LoVo (cell line): ENCODE data around the gene MARCHF4.
A peak's percentile ranks its signal among the peaks of the same experiment; 100 is the strongest.

Experiments
- DNase-seq: peaks from one replicate; pipeline ENCODE4 v3.0.0-alpha.2; 2016; ENCODE audit warnings: low spot score

Gene MARCHF4

GRCh38 chr2:216371721-216372702 lies at the start of gene MARCHF4:
Gene MARCHF4, minus strand, starts transcription at chr2:216372483. Its CDS starts 2,223 bp downstream, at chr2:216370260.
- peak; percentile 24 for DNase-seq

DNA sequence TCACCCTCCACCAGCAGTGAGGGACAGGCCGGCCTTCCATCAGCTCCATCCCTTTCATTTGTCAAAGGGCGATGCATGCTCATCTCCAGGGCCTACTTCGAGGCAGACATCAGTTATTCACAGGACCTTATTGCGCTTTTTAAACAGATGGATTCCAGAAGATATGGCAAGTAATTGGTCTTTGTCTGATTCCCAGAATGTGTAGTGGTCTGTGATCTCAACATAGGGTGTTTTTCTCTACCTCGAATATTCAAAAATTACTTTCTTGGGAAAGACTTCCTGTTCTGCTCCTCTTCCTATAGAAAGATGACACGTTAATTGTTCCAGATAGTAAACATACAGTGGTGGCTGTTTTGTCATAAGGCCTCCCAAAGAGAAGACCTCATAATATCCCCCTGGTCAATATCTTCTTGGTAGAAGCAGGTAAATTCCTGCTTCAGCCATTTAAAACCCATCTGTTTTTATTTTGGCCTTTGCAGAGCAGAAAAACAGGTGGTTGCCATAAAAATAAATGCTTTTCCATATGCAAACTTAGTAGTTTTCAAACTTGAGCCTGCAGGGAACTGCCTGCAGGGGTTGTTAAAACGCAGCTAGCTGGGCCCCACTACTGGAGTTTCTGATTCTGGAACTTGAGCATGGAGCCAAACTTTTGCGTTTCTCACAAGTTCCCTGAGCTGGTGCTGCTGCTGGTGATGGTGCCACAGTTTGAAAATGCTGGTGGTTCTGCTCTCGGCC lies 48.3 kb upstream of the MARCHF4 start:
- DNase-seq: no peak

DNA sequence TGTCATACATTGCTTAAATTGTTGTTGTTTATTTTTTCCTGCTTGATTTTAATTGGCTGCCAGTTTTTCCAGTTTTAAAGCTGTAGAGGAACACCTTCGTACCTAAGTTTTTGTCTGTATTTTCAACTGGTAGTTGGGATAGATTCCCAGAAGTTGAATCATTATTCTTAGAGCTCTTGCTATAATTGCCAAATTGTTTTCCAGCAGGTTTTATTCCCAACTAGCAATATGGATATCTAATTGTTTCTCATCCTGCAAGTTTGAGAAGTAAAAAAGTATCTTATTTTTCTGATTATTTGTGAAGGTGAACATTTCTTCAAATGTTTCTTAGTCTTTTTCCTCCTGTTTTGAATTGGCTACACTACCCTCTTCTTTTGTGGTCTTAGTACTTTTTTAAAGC lies 46.7 kb upstream of the MARCHF4 start:
- DNase-seq: no peak

GRCh38 chr2:216416571-216417307 lies 44.5 kb upstream of the MARCHF4 start:
- no peak for DNase-seq

DNA sequence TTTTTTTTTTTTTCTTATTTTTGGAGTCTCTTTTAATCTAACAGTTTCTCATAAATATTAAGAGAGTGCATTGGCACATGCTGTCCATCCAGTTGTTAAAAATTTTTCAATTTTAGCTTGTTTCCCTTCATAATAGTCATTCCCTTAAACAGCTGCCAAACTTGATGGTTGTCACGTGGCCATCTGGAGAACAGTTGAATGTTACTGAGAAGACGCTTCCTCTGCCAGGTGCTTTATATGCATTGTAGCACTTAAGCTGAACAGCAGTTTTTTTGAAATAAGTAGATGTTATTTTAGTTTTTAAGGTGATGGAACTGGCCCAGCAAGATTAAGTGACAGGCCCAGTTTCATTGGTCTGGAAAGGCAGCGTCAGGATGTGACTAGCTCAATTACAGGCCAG lies 43.3 kb upstream of the MARCHF4 start:
- DNase-seq: no peak

GRCh38 chr2:216414772-216415319 lies 42.6 kb upstream of the MARCHF4 start:
- DNase-seq: no peak

- DNase-seq: no peak
Observed at GRCh38 chr2:216413882-216414281, 41.6 kb upstream of the MARCHF4 start.

GRCh38 chr2:216412022-216412999 lies 40.0 kb upstream of the MARCHF4 start, which contains the start of gene SMARCAL1:
Gene SMARCAL1, plus strand, starts transcription at chr2:216412484. Its CDS starts 2,221 bp downstream, at chr2:216414705.
- peak; percentile 96 for DNase-seq

- no peak for DNase-seq
Observed at GRCh38 chr2:216410550-216410949, 38.3 kb upstream of the MARCHF4 start.

DNA sequence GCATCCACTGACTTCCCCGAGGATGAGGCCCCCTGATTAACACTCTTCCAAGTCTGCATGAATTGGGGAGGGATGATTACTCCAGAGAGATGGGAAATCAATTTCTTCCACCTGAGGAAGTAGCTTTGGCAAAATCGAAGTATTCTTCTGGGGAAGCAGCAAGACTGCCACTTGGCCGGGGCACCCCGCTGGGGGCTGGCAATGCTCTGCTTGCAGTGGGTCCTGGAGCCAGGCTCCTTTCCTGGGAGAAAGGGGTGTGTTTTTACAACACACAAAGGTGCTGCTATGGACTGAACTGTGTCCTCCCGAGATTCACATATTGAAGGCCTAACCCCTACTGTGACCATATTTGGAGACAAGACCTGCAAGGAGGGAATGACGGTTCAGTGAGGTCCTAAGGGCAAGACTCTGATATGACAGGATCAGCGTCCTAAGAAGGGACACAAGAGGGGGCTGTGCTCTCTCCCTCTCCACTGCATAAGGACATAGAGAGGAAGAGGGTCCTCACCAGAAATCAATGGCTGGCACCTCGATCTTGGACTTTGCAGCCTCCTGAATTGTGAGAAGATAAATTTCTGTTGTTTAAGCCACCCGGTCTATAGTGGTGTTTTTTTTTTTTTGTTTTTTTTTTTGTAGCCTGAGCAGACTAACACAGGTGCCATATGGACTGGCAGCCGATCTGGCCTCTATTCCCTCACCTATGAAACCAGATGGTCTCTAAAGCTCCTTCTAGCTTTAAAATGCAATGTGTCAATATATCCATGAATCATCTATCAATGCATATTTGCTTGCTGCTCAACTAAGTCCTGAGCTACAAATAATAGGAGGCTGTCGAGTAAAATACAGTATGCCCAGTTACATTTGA lies 36.4 kb upstream of the MARCHF4 start:
- DNase-seq: no peak

GRCh38 chr2:216406826-216407225 lies 34.5 kb upstream of the MARCHF4 start:
- no peak for DNase-seq

DNA sequence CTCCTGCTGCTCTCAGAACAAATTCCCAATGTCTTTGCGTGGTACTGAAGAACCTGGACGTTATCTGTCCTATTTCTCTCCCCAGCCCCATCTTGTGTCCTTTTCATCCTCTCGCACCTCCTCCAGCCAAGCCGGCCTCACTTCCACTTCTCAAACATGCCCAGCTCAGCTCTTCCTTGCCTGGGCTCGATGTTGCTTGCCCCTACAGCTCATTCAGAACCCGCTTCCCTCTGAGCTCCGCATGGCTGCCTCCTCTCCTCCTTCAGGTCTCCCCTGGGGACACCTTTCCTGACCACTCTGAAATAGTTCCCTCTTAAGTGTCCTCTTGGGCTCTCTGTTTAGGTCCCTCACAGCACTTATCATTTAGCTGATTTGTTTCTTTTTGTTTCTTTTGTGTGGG lies 33.3 kb upstream of the MARCHF4 start:
- no peak for DNase-seq

GRCh38 chr2:216404010-216404618 lies 31.8 kb upstream of the MARCHF4 start:
- peak; percentile 39 for DNase-seq

DNA sequence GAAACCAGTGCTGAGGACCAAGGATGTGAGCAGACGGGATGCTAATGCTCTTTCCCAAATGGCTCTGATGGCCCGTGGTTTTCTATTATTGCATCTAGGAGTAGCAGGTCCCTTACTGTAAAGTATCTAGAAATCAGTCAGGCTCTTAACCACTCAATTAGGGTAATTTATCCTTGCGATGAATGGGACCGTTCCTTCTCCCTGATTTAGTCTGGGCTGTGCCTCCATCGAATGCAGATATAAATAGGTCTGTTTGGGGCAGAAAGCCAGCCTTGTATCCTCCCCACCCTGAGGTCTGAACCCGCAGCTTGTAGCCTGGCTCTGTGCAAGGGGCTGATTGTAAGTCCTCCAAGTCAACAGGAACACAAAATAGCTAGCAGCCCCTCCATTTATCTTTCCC lies 30.5 kb upstream of the MARCHF4 start:
- DNase-seq: no peak

DNA sequence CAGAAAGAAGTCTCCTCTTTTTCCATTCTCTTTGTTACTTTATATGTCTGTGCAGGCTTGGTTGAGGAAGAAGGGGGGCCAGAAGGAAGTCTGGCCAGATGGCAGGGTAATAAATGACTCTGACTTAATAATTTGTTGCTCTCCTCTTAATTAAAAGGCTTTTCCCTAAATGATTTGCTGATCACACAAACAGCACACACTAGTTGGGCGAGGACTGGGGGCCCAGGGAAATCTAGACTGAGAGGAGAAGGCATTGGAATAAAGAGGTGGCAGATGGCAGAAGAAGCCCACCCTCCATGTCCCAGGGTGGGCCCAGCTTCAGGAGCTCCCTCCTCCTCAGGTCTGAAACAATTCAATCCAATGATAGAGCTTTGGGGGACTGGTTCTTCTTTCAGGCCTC lies 27.3 kb upstream of the MARCHF4 start:
- no peak for DNase-seq

DNA sequence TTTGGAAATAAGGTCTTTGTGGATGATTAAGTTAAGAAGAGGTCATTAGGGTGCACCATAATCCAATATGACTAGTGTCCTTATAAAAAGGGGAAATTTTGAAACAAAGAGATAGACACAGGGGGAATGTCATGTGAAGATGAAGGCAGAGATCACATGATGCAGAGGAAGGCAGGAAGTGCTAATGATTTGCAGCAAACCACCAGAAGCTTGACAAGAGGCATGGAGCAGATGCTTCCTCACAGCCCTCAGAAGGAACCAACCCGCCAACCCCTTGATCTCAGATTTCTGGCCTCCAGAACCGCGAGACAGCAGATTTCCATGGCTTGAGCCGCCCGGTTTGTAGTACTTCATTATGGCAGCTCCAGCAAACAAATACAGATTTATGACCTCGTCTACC lies 22.6 kb upstream of the MARCHF4 start:
- no peak for DNase-seq

- no peak for DNase-seq
Observed at GRCh38 chr2:216392945-216393840, 20.9 kb upstream of the MARCHF4 start.

DNA sequence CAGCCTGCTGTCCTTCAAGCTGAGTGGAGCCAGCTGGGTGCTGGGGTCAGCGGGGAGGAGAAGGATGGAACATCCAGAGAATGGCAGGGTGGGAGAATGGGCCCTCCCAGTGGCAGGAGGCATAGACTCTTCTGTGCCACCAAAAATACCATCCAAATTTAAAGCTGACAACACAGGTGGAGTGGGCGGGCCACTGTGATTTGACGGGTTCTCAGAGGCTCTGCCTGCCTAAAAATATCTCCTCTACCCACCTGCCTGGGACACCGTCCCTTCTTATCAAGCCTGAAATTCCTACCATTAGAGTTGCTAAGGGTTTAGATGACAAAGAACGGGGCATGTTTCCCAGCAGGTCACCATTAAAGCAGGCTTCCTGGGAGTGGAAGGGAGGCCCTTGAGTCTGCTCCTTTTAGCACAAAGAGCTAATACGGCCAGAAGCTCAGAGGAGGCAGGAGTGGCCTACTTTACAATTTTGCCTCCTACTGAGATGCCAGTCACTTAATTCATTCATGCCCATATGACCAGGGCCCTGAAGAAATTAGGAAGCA lies 19.8 kb upstream of the MARCHF4 start:
- no peak for DNase-seq
